ACC112 (cell line): ENCODE data around the gene ATAD3C.
"Not testable (repeated sequence)": the region's sequence is repeated elsewhere in the genome, so short reads cannot be mapped to it uniquely, and the experiment has no call there.

Source experiments
- H2AFZ ChIP-seq: fragments of 200-600 bp; sonication (generic); one replicate; pipeline ENCODE4 v1.6.0; 2017; ENCODE audit warnings: antibody characterized with exemption, low read length; ENCODE audit not compliant: unreplicated experiment
- H3K27ac ChIP-seq: fragments of 200-600 bp; sonication (generic); 2 replicates; pipeline ENCODE4 v1.5.1; 2014; ENCODE audit warnings: low read depth, mild to moderate bottlenecking, antibody characterized with exemption, low read length, moderate library complexity
- H3K27me3 ChIP-seq: fragments of 200-600 bp; sonication (generic); 2 replicates; pipeline ENCODE4 v1.6.1; 2014; ENCODE audit warnings: mild to moderate bottlenecking, antibody characterized with exemption, low read length, moderate library complexity, mixed read lengths; ENCODE audit not compliant: insufficient read depth
- H3K36me3 ChIP-seq: fragments of 200-600 bp; sonication (generic); 2 replicates; pipeline ENCODE4 v1.6.1; 2016; ENCODE audit warnings: mild to moderate bottlenecking, antibody characterized with exemption, low read length, moderate library complexity, mixed read lengths; ENCODE audit not compliant: insufficient read depth
- H3K4me1 ChIP-seq: fragments of 200-600 bp; sonication (generic); one replicate; pipeline ENCODE4 v1.6.1; 2016; ENCODE audit warnings: low read length, mixed read lengths; ENCODE audit not compliant: insufficient read depth, unreplicated experiment, control insufficient read depth
- H3K4me3 ChIP-seq: fragments of 200-600 bp; sonication (generic); 2 replicates; pipeline ENCODE4 v1.5.1; 2014; ENCODE audit warnings: mild to moderate bottlenecking, low read depth, low read length
- H3K79me2 ChIP-seq: fragments of 200-600 bp; sonication (generic); one replicate; pipeline ENCODE4 v1.6.0; 2016; ENCODE audit warnings: low read length; ENCODE audit not compliant: control insufficient read depth, unreplicated experiment, insufficient read depth

Gene ATAD3C

DNA sequence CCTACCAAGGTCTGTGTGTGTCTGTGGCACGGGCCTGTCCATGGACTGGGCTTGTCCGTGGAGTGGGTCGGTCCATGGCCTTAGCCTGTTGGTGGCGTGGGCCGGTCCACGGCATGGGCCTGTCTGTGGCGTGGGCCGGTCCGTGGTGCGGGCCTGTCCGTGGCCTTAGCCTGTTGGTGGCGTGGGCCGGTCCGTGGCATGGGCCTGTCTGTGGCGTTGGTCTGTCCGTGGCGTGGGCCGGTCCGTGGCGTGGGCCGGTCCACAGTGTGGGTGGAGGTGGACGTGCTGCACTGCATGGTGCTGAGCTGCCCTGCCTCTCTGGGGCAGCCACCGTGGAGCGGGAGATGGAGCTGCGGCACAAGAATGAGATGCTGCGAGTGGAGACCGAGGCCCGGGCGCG, 32.3 kb downstream of the ATAD3C start:
- peaks cover 16% of the 10 kb centered on the region for H3K79me2 ChIP-seq
- H3K36me3 ChIP-seq, result peaks cover 26% of the 10 kb centered on the region; the same call in 1 of the 2 replicates
- not testable (repeated sequence) for H3K4me3 ChIP-seq, H2AFZ ChIP-seq, H3K4me1 ChIP-seq, H3K27ac ChIP-seq, H3K27me3 ChIP-seq

DNA sequence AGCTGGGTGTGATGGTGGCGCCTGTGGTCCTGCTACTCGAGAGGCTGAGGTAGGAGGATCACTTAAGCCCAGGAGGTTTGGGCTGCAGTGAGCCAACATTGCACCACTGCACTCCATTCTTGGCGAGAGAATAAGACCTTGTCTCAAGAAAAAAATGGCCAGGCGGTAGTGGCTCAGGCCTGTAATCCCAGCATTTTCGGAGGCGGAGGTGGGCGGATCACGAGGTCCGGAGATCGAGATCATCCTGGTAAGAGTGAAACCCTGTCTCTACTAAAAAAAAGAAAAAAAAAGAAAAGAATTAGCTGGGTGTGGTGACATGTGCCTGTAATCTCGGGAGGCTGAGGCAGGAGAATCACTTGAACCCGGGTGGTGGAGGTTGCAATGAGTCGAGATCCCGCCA, 33.4 kb downstream of the ATAD3C start:
- Histone ChIP-seq H3K27ac (no peak overlapping the region), H3K79me2 (peaks cover 9% of the 10 kb centered on the region), H3K4me1 (no peaks in the 10 kb centered on the region), H3K27me3 (no peaks in the 10 kb centered on the region), H3K4me3 (no peak overlapping the region), H3K36me3 (peaks cover 26% of the 10 kb centered on the region; the same call in 1 of the 2 replicates), H2AFZ (no peak overlapping the region)

DNA sequence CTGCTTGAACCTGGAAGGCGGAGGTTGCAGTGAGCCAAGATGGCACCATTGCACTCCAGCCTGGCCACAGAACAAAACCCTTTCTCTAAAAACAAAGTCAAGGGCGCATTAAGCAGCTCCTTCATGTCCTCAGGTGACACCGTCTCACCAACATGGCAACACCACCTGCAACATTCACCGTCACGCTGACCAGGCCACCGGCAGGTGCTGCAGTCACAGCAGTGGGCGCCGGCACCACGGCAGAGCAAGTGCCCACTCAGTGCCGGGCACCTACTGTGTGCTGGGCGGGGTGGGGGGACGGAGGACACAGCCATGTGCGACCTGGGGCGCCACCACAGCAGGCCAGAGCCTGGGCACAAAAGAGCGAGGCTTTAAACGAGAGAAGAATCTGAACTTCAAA, 34.2 kb downstream of the ATAD3C start:
- Histone ChIP-seq H3K27ac (no peak overlapping the region), H2AFZ (no peak overlapping the region), H3K27me3 (no peaks in the 10 kb centered on the region), H3K4me3 (no peak overlapping the region), H3K36me3 (peaks cover 29% of the 10 kb centered on the region), H3K4me1 (no peaks in the 10 kb centered on the region), H3K79me2 (peaks cover 5% of the 10 kb centered on the region)

DNA sequence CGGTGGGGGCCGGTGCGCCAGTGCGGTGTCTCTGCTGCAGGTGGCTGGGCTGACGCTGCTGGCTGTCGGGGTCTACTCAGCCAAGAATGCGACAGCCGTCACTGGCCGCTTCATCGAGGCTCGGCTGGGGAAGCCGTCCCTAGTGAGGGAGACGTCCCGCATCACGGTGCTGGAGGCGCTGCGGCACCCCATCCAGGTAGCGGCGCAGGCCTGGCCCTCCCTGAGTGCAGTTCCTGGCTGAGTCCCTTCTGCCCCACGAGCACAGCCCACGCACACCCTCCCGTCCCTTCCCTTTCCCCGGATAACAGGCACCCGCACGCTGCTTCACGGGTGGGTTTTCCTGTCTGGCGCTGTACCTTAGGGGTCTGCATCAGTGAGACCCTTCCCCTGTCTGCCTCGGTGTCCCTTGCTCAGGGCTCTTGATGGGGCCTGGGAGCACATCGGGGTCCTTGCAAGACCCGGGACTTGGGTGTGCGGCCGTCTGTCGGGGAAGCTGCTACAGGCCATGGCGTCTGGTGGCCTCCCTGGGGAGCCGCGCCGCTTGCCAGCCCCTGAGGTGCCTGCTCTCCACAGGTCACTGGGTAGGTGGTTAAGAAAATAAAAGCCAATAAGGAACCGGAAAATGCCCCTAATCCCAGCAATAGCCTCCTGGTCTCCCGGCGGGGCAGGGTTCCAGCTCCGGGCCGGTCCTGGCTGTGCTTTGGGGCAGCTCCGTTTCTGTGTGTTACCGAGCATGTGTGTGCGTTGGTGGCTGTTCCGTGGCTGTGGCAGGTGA, 35.7 kb downstream of the ATAD3C start:
- H2AFZ ChIP-seq, H3K27me3 ChIP-seq, H3K4me1 ChIP-seq, H3K79me2 ChIP-seq, H3K4me3 ChIP-seq, H3K27ac ChIP-seq: not testable (repeated sequence)
- peaks cover 36% of the 10 kb centered on the region for H3K36me3 ChIP-seq

DNA sequence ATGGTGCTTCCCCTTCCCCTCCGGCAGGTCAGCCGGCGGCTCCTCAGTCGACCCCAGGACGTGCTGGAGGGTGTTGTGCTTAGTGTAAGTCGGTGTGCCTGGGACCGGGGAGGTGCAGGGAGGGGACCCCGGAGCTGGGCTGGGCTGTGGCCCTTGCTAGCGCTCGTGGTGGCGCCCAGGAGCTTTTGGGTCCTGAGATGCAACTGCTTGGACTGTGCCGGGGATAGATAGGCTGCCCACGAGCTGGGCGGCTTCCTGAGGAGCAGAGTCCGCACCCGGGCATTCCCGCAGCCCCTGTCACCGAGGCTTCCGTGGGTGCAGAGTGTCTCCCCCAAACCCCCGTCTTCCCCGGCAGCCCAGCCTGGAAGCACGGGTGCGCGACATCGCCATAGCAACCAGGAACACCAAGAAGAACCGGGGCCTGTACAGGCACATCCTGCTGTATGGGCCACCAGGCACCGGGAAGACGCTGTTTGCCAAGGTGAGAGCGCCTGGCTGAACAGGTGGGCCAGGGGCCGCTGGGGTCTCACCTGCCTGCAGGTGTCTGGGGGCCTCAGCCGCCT, 36.3 kb downstream of the ATAD3C start:
- H2AFZ ChIP-seq, H3K27me3 ChIP-seq, H3K4me3 ChIP-seq, H3K4me1 ChIP-seq, H3K79me2 ChIP-seq, H3K27ac ChIP-seq: not testable (repeated sequence)
- peaks cover 42% of the 10 kb centered on the region for H3K36me3 ChIP-seq

DNA sequence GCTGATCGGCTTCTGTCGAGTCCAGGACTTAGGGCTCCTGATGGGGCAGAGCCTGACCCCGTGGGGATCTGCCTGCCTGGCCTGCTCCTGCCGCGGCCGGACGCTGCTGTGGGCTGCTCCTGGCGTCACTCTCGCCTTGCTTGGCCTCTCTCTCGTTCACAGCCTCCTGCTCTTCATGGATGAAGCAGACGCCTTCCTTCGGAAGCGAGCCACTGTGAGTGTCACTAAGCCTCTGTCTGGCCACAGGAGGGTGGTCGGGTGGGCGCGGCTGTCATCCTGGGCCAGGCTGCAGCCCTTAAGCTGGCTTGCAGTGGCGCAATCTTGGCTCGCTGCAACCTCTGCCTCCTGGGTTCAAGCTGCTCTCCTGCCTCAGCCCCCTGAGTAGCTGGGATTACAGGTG, 38.2 kb downstream of the ATAD3C start:
- no peak overlapping the region for H3K27ac ChIP-seq
- peaks cover 54% of the 10 kb centered on the region for H3K36me3 ChIP-seq
- no peaks in the 10 kb centered on the region for H3K27me3 ChIP-seq
- H2AFZ ChIP-seq, result no peak overlapping the region
- H3K4me3 ChIP-seq, result no peak overlapping the region
- peaks cover 2% of the 10 kb centered on the region for H3K79me2 ChIP-seq
- H3K4me1 ChIP-seq, result no peaks in the 10 kb centered on the region

DNA sequence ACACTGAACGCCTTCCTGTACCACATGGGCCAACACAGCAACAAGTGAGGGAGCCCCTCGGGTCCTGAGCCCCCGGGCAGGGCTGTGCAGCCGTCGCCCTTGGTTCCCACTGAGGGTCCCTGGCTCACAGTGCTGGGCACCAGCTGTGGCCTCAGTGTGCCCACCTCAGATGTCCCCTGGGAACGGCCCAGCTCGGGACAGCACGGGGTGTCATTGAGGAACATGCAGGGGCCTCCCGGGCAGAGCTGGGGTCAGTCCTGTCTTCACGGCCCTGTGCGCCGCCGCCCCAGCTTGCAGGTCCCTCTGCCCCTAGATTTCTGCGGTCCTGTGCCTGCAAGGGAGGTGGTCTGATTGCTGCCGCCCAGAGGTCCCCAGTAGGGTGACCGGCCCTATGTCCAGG, 39.7 kb downstream of the ATAD3C start:
- Histone ChIP-seq H3K27ac (no peak overlapping the region), H3K4me3 (no peak overlapping the region), H3K4me1 (no peaks in the 10 kb centered on the region), H3K36me3 (peaks cover 52% of the 10 kb centered on the region), H2AFZ (no peak overlapping the region), H3K79me2 (no peaks in the 10 kb centered on the region), H3K27me3 (no peaks in the 10 kb centered on the region)

DNA sequence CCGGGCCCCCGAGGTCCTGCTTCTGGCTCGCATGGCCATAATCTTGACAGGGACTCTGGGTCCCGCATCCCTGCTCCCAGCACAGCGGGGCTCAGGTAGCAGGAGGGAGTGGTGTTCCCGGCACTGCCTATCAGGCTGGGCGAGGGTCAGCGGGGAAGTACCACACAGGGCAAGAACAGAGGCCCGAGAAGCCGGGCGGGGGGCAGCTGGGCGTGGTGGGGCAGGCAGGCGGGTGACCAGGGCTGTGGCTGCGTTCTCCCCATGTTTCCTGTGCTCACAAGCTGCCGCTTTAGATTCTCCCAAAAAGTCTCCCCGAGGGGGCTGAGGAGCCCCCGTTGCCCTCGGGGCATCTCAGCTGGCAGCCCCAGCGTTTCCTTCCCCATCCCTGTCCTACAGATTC, 40.4 kb downstream of the ATAD3C start:
- Histone ChIP-seq H3K79me2 (no peaks in the 10 kb centered on the region), H2AFZ (no peak overlapping the region), H3K27me3 (no peaks in the 10 kb centered on the region), H3K36me3 (peaks cover 49% of the 10 kb centered on the region), H3K4me3 (no peak overlapping the region), H3K27ac (no peak overlapping the region), H3K4me1 (no peaks in the 10 kb centered on the region)

DNA sequence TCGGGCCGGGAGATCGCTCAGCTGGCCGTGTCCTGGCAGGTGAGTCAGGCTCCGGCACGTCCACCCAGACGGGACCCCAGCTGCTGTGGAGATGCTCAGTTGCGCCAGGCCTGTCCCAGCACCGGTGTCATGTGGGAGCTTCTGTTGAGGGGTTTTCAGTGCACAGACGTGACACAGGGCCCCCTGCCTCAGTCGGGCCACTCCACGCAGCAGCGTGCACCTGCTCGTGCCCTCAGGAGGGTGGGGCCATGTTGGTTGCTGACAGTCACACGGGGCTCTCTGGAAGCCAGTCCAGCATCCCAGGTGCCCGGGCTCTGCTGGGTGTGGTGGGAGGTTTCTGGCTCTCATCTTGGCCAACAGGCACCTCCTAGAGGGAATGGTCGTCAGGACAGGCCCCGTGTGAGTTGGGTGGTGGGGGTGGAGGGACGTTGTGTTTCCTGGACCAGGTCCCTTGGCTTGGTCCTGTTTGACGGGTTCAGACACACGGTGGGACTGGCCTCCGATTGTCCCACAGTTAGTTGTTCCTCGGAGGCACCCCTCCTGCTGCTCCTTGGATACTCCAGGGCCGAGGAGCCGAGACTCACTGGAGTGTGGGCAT, 41.2 kb downstream of the ATAD3C start:
- peaks cover 49% of the 10 kb centered on the region for H3K36me3 ChIP-seq
- H3K4me3 ChIP-seq, result no peak overlapping the region
- H2AFZ ChIP-seq, result no peak overlapping the region
- H3K4me1 ChIP-seq, result no peaks in the 10 kb centered on the region
- no peaks in the 10 kb centered on the region for H3K27me3 ChIP-seq
- no peak overlapping the region for H3K27ac ChIP-seq
- no peaks in the 10 kb centered on the region for H3K79me2 ChIP-seq

DNA sequence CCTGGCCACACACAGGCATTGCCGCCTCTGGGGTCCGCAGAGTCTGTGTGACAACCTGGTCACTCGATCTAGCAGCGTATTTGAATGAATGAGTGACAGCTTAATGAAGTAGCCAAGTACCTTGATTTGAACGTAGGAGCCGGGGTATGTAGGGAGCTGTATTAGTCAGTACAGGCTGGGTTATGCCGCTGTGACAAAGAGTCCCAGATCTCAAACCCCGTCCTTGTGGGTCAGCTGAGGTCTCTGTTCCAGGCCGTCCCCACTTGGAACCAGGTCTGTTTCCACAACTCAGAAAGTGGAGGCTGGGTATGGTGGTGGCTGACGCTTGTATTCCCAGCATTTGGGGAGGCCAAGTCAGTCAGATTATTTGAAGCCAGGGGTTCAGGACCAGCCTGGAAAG, 42.1 kb downstream of the ATAD3C start:
- Histone ChIP-seq H2AFZ (no peak overlapping the region), H3K4me3 (no peak overlapping the region), H3K4me1 (no peaks in the 10 kb centered on the region), H3K36me3 (peaks cover 49% of the 10 kb centered on the region), H3K79me2 (no peaks in the 10 kb centered on the region), H3K27me3 (no peaks in the 10 kb centered on the region), H3K27ac (no peak overlapping the region)

DNA sequence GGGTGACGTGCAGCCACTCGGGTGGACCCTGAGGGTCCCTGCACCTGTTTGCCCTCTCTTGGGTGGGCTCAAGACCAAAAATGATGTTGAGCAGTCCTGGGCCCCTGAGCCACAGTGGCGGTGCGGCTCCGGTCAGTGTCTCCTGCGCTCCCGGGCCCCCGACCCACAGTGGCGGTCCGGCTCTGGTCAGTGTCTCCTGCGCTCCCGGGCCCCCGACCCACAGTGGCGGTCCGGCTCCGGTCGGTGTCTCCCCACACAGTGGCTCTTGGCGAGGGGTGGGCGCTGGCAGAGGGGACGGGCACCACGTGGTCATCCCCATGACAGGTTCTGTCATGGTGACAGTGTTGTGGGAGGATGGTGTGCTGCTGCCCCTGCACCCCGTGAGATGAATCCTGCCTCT, 44.8 kb downstream of the ATAD3C start:
- H2AFZ ChIP-seq, H3K27me3 ChIP-seq, H3K27ac ChIP-seq, H3K79me2 ChIP-seq, H3K4me3 ChIP-seq, H3K4me1 ChIP-seq: not testable (repeated sequence)
- H3K36me3 ChIP-seq, result peaks cover 36% of the 10 kb centered on the region
